NCI-H226 (cell line): ENCODE data around the gene CERS6.
"Not testable (repeated sequence)": the region's sequence is repeated elsewhere in the genome, so short reads cannot be mapped to it uniquely, and the experiment has no call there.

Source experiments
- DNase-seq: peaks from one replicate; pipeline ENCODE4 v3.0.0-alpha.2; 2015

The CERS6 gene

GRCh38 chr2:168740788-168741187 is 284.7 kb downstream of the CERS6 start:
- no peak for DNase-seq

GRCh38 chr2:168742258-168742932 is 286.3 kb downstream of the CERS6 start:
- no peak for DNase-seq

GRCh38 chr2:168744844-168745243 is 288.8 kb downstream of the CERS6 start:
- DNase-seq = no peak

GRCh38 chr2:168748461-168748860 is 292.4 kb downstream of the CERS6 start:
- no peak for DNase-seq

- DNase-seq = no peak
Measured at GRCh38 chr2:168749297-168749696, 293.2 kb downstream of the CERS6 start.

GRCh38 chr2:168751104-168751740 is 295.1 kb downstream of the CERS6 start:
- no peak for DNase-seq

GRCh38 chr2:168752361-168752760 is 296.3 kb downstream of the CERS6 start:
- DNase-seq = no peak

GRCh38 chr2:168753765-168754329 is 297.8 kb downstream of the CERS6 start:
- no peak for DNase-seq

GRCh38 chr2:168757223-168757622 is 301.2 kb downstream of the CERS6 start:
- no peak for DNase-seq

- DNase-seq = peak; percentile 36
Measured at GRCh38 chr2:168758970-168759820, 303.1 kb downstream of the CERS6 start.

GRCh38 chr2:168765401-168765800 is 309.3 kb downstream of the CERS6 start:
- no peak for DNase-seq

- DNase-seq = no peak
Measured at GRCh38 chr2:168766600-168766999, 310.5 kb downstream of the CERS6 start.

GRCh38 chr2:168767258-168767657 is 311.2 kb downstream of the CERS6 start:
- DNase-seq = no peak

- DNase-seq = not testable (repeated sequence)
Measured at GRCh38 chr2:168768357-168768756, 312.3 kb downstream of the CERS6 start.

GRCh38 chr2:168770796-168771195 is 314.7 kb downstream of the CERS6 start:
- no peak for DNase-seq

- no peak for DNase-seq
Measured at GRCh38 chr2:168772704-168773103, 316.6 kb downstream of the CERS6 start.

- DNase-seq = no peak
Measured at GRCh38 chr2:168773128-168773527, 317.1 kb downstream of the CERS6 start.

- DNase-seq = peak; percentile 71
Measured at GRCh38 chr2:168773719-168774521, 317.8 kb downstream of the CERS6 start.

GRCh38 chr2:168775837-168776236 is 319.8 kb downstream of the CERS6 start:
- DNase-seq = no peak

GRCh38 chr2:168780669-168781071 is 324.6 kb downstream of the CERS6 start:
- peak; percentile 68 for DNase-seq

- DNase-seq = peak; percentile 55
Measured at GRCh38 chr2:168781191-168781817, 325.2 kb downstream of the CERS6 start.

- DNase-seq = no peak
Measured at GRCh38 chr2:168782271-168782670, 326.2 kb downstream of the CERS6 start.
